HepG2 (cell line): ENCODE data around the gene ZCRB1. TPM values are rescaled to one million over a fixed set of nuclear protein-coding genes. Genes with fewer than 3 reads are reported as not detected.

Source experiments
- AKNA ChIP-seq: sonication (generic); formaldehyde crosslinking; IDR thresholded peaks from 2 replicates; pipeline ENCODE4 v1.4.0; 2020; ENCODE audit warnings: missing genetic modification reagents, borderline replicate concordance
- DDIT3 ChIP-seq: sonication (generic); formaldehyde crosslinking; IDR thresholded peaks from 2 replicates; pipeline ENCODE4 v1.4.0; 2020; ENCODE audit warnings: mild to moderate bottlenecking, missing genetic modification reagents
- GABPA ChIP-seq, 2 experiments: IDR thresholded peaks; 2 replicates each; pipeline ENCODE4 v1.6.1; 2011 to 2016; ENCODE audit warnings: low read depth in 2 of 2, low read length in 1 of 2, missing biosample characterization in 1 of 2, missing genetic modification characterization in 1 of 2
- HNF1B ChIP-seq: sonication (generic); formaldehyde crosslinking; IDR thresholded peaks from 2 replicates; pipeline ENCODE4 v1.5.1; 2020; ENCODE audit warnings: mild to moderate bottlenecking, moderate library complexity, missing genetic modification reagents
- JDP2 ChIP-seq: sonication (generic); formaldehyde crosslinking; IDR thresholded peaks from 2 replicates; pipeline ENCODE4 v1.8.1; 2022; ENCODE audit warnings: missing genetic modification reagents, borderline replicate concordance
- MAF1 ChIP-seq: sonication (generic); formaldehyde crosslinking; IDR thresholded peaks from 2 replicates; pipeline ENCODE4 v1.5.0; 2020; ENCODE audit warnings: missing genetic modification reagents, borderline replicate concordance
- MNT ChIP-seq: fragments of 450-650 bp; IDR thresholded peaks from 2 replicates; pipeline ENCODE4 v1.6.1; 2016
- MTA1 ChIP-seq: sonication (generic); formaldehyde crosslinking; IDR thresholded peaks from 2 replicates; pipeline ENCODE4 v1.4.0; 2020; ENCODE audit warnings: missing genetic modification reagents, mild to moderate bottlenecking, borderline replicate concordance
- SMC3 ChIP-seq: IDR thresholded peaks from 2 replicates; pipeline ENCODE4 v1.6.1; 2011; ENCODE audit warnings: low read length, improper control_type of control experiment
- TAF1 ChIP-seq: sonication (generic); formaldehyde crosslinking; IDR thresholded peaks from 2 replicates; pipeline ENCODE4 v1.4.0; 2020; ENCODE audit warnings: missing genetic modification reagents
- ZBTB1 ChIP-seq: sonication (generic); formaldehyde crosslinking; IDR thresholded peaks from 2 replicates; pipeline ENCODE4 v1.4.0; 2020; ENCODE audit warnings: missing genetic modification reagents, borderline replicate concordance
- ZKSCAN5 ChIP-seq: sonication (generic); formaldehyde crosslinking; IDR thresholded peaks from 2 replicates; pipeline ENCODE4 v1.5.1; 2020; ENCODE audit warnings: mild to moderate bottlenecking, missing genetic modification reagents
- ZNF512 ChIP-seq: sonication (generic); formaldehyde crosslinking; IDR thresholded peaks from 2 replicates; pipeline ENCODE4 v1.4.0; 2020; ENCODE audit warnings: mild to moderate bottlenecking, missing genetic modification reagents
- ZNF569 ChIP-seq: sonication (generic); formaldehyde crosslinking; IDR thresholded peaks from 2 replicates; pipeline ENCODE4 v1.5.0; 2020; ENCODE audit warnings: mild to moderate bottlenecking, missing genetic modification reagents, moderate library complexity, borderline replicate concordance
- ZNF660 ChIP-seq: sonication (generic); formaldehyde crosslinking; IDR thresholded peaks from 2 replicates; pipeline ENCODE4 v1.5.1; 2020; ENCODE audit warnings: mild to moderate bottlenecking, low read depth, missing genetic modification reagents, borderline replicate concordance
- ZNF780A ChIP-seq: sonication (generic); formaldehyde crosslinking; IDR thresholded peaks from 2 replicates; pipeline ENCODE4 v1.8.0; 2022; ENCODE audit warnings: mild to moderate bottlenecking, missing genetic modification reagents, moderate library complexity
- polyA plus RNA-seq, 8 experiments: library from polyadenylated mRNA; depleted of rRNA in 3 of 8; stranded (reverse) in 7 of 8; unstranded in 1 of 8; fragments of >200 nt; fragmentation: Illumina TruSeq in 4 of 8; extraction: Trizol in 4 of 8; gene quantifications; 2 replicates each; pipeline versions ENCODE4 v1.2.1 to v1.2.3, GENCODE V29; 2011 to 2016; ENCODE audit warnings: low read depth in 4 of 8, missing spikeins in 1 of 8, mixed read lengths in 1 of 8; ENCODE audit not compliant: insufficient read depth in 1 of 8
- total RNA-seq, 5 experiments: library from RNA; depleted of rRNA; stranded (reverse); fragments of >200 nt; fragmentation: Illumina TruSeq; extraction: Trizol; gene quantifications; 2 replicates each; pipeline ENCODE4 v1.2.3, GENCODE V29; 2016; ENCODE audit warnings: low read depth in 1 of 5

Gene ZCRB1
- total and polyA plus RNA-seq, 2 of the 13 experiments (the other 11 are each of a cell fraction or from before 2014, with no cell fraction given), result 43.5 to 49.8 TPM

- no peak for TF ChIP-seq HNF1B (CRISPR knock-in tag)
- no peak for TF ChIP-seq ZKSCAN5 (CRISPR knock-in tag)
- 0 out of 2 replicates have a peak, but pooled peaks have one; percentile 59 for TF ChIP-seq MAF1 (CRISPR knock-in tag)
- no peak for TF ChIP-seq JDP2
- TF ChIP-seq ZNF569 (CRISPR knock-in tag), result no peak
- TF ChIP-seq MTA1 (CRISPR knock-in tag), result no peak; the same call in 1 of the 2 replicates
- no peak for TF ChIP-seq SMC3
- TF ChIP-seq ZNF512 (CRISPR knock-in tag), result no peak
- TF ChIP-seq DDIT3 (CRISPR knock-in tag), result no peak
- peak; percentile 68 for TF ChIP-seq GABPA (IDR thresholded peaks at IDR 0.05; ENCODE audit: low read depth, low read length)
- TF ChIP-seq GABPA (CRISPR knock-in tag; IDR thresholded peaks at IDR 0.05; ENCODE audit: low read depth), result peak; percentile 92
- no peak for TF ChIP-seq AKNA
- TF ChIP-seq TAF1 (CRISPR knock-in tag), result peak; percentile 75
- no peak for TF ChIP-seq ZBTB1 (CRISPR knock-in tag)
- TF ChIP-seq ZNF780A (CRISPR knock-in tag), result peak; percentile 96
- TF ChIP-seq MNT, result 0 out of 2 replicates have a peak, but pooled peaks have one; percentile 7
- no peak for TF ChIP-seq ZNF660 (CRISPR knock-in tag)
Measured at GRCh38 chr12:42325653-42326474, at the start of gene ZCRB1, which contains the start of gene PPHLN1 (continued).
